Brain pericyte (primary cell): ENCODE data around the gene CCR7.

ENCODE experiments used
- DNase-seq: peaks from one replicate; pipeline ENCODE4 v3.0.0-alpha.2; 2012; ENCODE audit warnings: low read depth, low spot score

The CCR7 gene

GRCh38 chr17:40516581-40517285 lies 48.5 kb downstream of the CCR7 start:
- no peak for DNase-seq

GRCh38 chr17:40515491-40516041 lies 49.7 kb downstream of the CCR7 start:
- no peak for DNase-seq

- no peak for DNase-seq
These were observed 50.3 kb downstream of the CCR7 start for GRCh38 chr17:40515011-40515410.

GRCh38 chr17:40514013-40514875 lies 51.0 kb downstream of the CCR7 start:
- no peak for DNase-seq

- no peak for DNase-seq
These were observed 53.5 kb downstream of the CCR7 start for GRCh38 chr17:40511667-40512220.

GRCh38 chr17:40511136-40511535 lies 54.1 kb downstream of the CCR7 start:
- DNase-seq: no peak

GRCh38 chr17:40510328-40510648 lies 55.0 kb downstream of the CCR7 start:
- DNase-seq: no peak

- DNase-seq: no peak
These were observed 55.5 kb downstream of the CCR7 start for GRCh38 chr17:40509626-40510327.

GRCh38 chr17:40506786-40507185 lies 58.5 kb downstream of the CCR7 start:
- DNase-seq: no peak
